ENCODE measurements around the gene UBD. TPM values are rescaled to one million over a fixed set of nuclear protein-coding genes. Genes with fewer than 3 reads are reported as not detected.

The UBD gene
- total RNA-seq, 1 donor from 2014 or later = not detected

DNA sequence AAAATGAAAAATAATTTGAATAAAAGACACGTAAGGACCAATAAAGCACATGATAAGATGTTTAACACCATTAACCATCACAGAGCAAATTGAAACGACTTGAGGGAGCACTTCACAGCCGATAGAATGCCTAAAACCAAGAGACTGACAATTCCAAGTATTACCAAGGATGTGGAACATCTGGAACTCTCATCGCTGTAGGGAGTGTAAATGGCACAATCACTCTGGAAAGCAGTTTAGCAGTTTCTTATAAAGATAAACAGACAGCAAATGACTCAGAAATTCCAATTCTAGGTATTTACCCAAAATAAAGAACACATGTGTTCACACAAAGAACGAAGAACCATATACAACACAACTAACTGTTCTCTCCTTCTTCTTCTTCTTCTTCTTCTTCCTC, 8.5 kb upstream of the UBD start:
- TF ChIP-seq CTCF (IDR thresholded peaks at IDR 0.05) = no peak
- no peak for DNase-seq (ENCODE audit: low spot score in 2 of 2)
- Histone ChIP-seq H3K27ac (no peak overlapping the region), H3K9me3 (no peaks in the 10 kb centered on the region), H3K27me3 (no peaks in the 10 kb centered on the region), H3K4me1 (no peaks in the 10 kb centered on the region), H3K36me3 (no peaks in the 10 kb centered on the region), H3K4me3 (no peak overlapping the region)
- intact Hi-C loops (cut with DNase I) = no loop called here

GRCh38 chr6:29567541-29567940, 8.0 kb upstream of the UBD start:
- intact Hi-C loops (cut with DNase I) = no loop called here
- Histone ChIP-seq H3K4me3 (no peak overlapping the region), H3K27ac (no peak overlapping the region), H3K27me3 (no peaks in the 10 kb centered on the region), H3K9me3 (no peaks in the 10 kb centered on the region), H3K4me1 (no peaks in the 10 kb centered on the region), H3K36me3 (no peaks in the 10 kb centered on the region)
- no peak for DNase-seq (ENCODE audit: low spot score in 2 of 2)
- no peak for TF ChIP-seq CTCF (IDR thresholded peaks at IDR 0.05)

DNA sequence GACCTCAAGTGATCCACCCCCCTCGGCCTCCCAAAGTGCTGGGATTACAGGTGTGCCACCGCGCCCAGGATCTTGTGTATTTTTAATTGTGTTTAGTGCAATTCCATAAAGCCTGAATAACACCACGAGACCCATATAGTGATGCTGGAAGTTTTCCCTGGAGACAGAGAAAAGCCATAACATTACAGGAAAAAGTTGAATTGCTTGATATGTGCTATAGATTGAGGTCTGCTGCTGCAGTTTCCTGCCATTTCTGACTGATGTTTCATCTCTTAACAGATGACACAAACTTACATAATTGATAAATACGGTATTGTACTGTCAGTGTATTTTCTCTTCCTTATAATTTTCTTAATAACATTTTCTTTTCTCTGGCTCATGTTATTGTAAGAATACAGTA, 7.3 kb upstream of the UBD start:
- no peaks in the 10 kb centered on the region for H3K27me3 ChIP-seq
- H3K4me1 ChIP-seq = no peaks in the 10 kb centered on the region
- DNase-seq (ENCODE audit: low spot score in 2 of 2) = no peak
- no peak for TF ChIP-seq CTCF (IDR thresholded peaks at IDR 0.05)
- no peak overlapping the region for H3K4me3 ChIP-seq
- H3K9me3 ChIP-seq = no peaks in the 10 kb centered on the region
- no peaks in the 10 kb centered on the region for H3K36me3 ChIP-seq
- H3K27ac ChIP-seq = no peak overlapping the region
- intact Hi-C loops (cut with DNase I) = no loop called here

DNA sequence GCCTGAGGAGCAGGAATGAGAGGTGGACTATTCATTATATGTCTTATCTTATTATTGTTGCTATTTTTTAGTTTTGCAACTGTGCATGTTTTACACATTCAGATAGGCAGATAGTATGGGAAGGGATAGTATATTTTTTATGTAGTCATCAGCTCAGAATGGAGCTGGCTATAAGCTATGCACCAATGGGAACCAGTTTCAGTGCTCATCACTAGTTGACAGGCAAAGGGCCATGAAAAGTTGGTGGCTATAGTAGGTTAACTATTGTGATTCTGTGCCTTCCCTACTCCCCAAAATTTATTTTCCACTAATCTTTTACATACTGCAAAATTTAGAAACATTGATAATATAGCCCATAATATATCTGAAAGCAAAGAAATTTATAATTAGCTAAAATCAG, 5.3 kb upstream of the UBD start:
- TF ChIP-seq CTCF (IDR thresholded peaks at IDR 0.05) = no peak
- DNase-seq (ENCODE audit: low spot score in 2 of 2) = no peak
- intact Hi-C loops (cut with DNase I) = no loop called here
- no peaks in the 10 kb centered on the region for H3K9me3 ChIP-seq
- H3K4me3 ChIP-seq = no peak overlapping the region
- no peaks in the 10 kb centered on the region for H3K36me3 ChIP-seq
- H3K27ac ChIP-seq = no peak overlapping the region
- no peaks in the 10 kb centered on the region for H3K27me3 ChIP-seq
- no peaks in the 10 kb centered on the region for H3K4me1 ChIP-seq

GRCh38 chr6:29563435-29563965, 4.0 kb upstream of the UBD start:
- no peaks in the 10 kb centered on the region for H3K9me3 ChIP-seq

More at GRCh38 chr6:29563435-29563965, 4.0 kb upstream of the UBD start:
- H3K27ac ChIP-seq = no peak overlapping the region
- no peaks in the 10 kb centered on the region for H3K36me3 ChIP-seq
- H3K4me3 ChIP-seq = no peak overlapping the region
- TF ChIP-seq CTCF (IDR thresholded peaks at IDR 0.05) = no peak
- intact Hi-C loops (cut with DNase I) = no loop called here
- no peaks in the 10 kb centered on the region for H3K4me1 ChIP-seq
- H3K27me3 ChIP-seq = no peaks in the 10 kb centered on the region
- DNase-seq (ENCODE audit: low spot score in 2 of 2) = no peak

Data from ascending aorta (tissue), 2 donors.